ENCODE data around the gene KCND2.

KCND2 gene

DNA sequence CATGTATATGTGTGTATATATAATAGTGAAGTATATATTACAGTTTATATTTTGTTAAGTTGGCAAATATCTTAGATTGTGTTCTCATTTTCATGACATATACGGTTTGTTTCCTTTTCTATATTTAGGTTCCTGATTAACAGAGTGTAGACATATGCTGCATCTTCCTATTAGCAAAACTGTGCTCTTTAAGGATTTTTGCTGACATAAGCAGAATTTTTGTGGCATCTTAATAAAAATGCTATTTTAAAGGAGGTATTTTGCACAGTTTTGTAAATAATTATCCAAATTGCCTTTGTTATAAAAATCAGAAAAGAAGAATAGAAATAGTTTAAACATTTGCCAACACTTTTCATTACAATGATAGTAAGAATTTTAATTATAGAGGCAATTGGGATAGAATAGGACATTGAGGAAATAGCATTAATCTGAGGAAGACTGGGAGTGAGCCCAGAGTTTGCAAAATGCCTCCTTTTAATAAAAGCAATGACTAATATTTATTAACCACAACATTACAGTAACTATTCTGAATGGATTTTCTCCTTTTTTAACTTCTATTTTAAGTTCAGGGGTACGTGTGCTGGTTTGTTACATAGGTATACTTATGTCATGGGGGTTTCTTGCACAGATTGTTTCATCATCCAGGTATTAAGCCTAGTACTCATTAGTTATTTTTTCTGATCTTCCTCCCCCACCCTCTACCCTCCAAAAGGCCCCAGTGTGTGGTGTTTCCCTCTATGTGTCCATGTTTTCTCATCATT, 38.2 kb downstream of the KCND2 start:
- no peak for DNase-seq (ENCODE audit: low read depth)

- no peak for DNase-seq (ENCODE audit: low read depth)
These were observed 47.4 kb downstream of the KCND2 start for GRCh38 chr7:120320218-120320961.

- no peak for DNase-seq (ENCODE audit: low read depth)
These were observed 54.1 kb downstream of the KCND2 start for GRCh38 chr7:120327054-120327453.

- DNase-seq (ENCODE audit: low read depth): no peak
These were observed 59.5 kb downstream of the KCND2 start for GRCh38 chr7:120332433-120332832.

GRCh38 chr7:120334475-120334874, 61.5 kb downstream of the KCND2 start:
- no peak for DNase-seq (ENCODE audit: low read depth)

DNA sequence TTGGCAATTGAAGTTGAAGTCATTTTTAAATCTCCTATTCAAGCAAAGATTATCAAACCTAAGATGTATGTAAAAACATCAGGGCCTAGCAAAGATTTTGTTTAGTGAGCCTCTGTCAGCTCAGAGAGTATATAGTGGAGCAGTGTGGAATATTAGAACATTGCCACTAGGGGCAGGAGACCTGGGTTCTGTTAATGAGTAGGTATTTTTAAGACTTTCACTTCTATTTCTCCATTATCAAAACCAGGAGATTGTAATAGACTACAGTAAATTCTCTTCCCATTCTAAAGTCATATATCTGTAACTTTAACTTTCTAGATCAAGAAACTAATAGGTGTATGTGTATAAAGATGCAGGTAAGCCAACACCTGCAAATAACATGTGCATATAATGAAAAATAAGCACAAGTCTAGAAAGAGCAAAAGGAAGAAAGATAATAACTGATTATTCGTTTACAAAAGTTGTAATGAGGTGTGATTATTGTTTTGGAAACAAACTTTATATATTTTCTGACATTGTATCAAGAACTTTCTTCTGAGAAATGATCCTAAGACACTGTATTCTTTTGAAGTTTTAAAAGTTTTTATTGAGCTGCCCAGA, 64.4 kb downstream of the KCND2 start:
- no peak for DNase-seq (ENCODE audit: low read depth)

DNA sequence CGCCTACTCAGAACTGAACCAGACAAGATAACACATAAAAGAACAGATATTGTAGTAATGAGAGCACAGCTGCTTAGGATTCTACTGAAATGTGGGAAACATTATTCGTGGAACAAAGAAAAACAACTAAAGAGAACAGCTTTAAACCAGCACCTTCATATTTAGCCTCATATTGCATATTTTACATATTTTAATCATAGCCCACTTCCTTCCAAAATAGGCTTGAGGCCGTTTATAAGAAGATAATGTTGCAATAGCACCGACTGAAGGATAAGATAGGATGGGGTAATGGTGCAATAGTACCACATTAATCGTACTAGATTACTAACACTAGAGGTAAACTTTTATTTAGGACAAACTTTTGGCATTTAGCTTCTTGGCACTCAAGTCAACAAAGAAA, 71.3 kb downstream of the KCND2 start:
- DNase-seq (ENCODE audit: low read depth): no peak

DNA sequence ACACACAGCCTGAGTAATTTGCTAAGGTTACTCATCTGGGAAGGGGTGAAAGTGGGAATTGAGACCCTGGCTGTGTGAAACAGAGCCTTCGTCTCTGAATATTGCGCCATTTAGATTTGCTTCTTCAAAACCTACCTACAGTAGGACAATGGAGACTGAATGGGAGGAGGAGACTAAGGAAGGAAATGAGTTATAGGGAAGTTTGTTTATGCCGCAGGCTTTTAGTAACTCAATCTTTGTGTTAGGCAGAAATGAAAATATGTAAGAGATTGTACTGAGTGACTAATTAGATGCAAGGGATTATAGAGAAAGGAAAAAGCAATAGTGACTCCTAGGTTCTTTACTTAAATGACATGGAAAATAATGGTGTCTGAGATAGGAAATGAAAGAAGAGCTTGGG, 80.2 kb downstream of the KCND2 start:
- DNase-seq (ENCODE audit: low read depth): no peak

DNA sequence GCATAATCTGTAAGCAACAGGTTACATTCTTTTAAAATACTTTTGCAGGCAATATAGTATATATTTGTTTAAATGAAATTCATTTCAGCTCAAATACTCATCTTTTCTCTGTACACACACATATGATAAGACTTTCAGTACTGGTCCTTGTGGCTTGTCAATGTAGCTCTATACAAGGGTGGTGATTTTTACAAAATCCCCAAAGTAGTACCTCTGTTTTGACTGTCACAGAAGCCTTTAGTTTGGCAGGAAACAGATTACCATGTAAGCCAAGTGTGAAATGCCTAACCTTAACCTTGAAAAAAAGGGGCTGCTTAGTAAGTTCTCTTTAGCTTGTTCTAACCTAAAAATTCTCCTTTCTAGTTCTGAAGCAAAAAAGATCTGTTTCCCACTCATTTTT, 87.9 kb downstream of the KCND2 start:
- DNase-seq (ENCODE audit: low read depth): no peak

DNA sequence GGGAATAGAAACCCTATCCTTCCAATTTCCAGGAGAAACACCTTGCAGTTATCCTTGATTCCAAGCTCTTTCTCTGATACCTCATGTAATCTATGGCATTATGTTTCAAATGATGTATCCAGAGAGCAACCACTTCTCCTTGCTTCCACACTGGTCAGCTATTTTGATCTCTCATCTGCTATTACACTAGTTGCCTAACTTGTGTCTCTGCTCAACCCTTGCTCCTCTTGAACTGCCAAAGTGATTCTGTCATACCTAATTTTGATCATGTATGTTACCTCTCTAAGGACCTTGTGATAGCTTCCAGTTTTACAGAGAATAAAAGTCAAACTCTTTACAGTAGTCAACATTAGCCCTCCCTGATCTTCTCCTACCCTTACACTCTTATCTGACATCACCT, 90.4 kb downstream of the KCND2 start:
- no peak for DNase-seq (ENCODE audit: low read depth)

- DNase-seq (ENCODE audit: low read depth): no peak
These were observed 98.0 kb downstream of the KCND2 start for GRCh38 chr7:120370954-120371353.

- DNase-seq (ENCODE audit: low read depth): no peak
These were observed 100.2 kb downstream of the KCND2 start for GRCh38 chr7:120373174-120373573.

DNA sequence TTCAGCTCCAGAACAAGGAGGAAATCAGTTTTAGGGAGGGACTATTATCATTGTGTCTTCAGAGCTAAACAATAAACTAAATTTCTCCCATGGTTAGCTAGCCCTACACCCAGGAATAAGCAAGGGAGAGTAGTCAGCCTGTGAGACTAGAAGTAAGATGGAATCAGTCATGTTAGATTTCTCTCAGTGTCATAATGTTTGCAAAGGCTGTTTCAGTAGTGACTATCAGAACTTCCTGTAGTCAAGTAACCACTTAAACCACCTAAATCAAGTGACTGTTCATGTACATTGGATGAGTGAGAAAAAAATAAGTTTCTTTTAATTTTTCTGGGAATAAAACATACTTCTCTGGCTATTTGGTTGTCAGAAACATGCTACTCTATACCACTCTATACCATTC, 121.6 kb downstream of the KCND2 start:
- no peak for DNase-seq (ENCODE audit: low read depth)

DNA sequence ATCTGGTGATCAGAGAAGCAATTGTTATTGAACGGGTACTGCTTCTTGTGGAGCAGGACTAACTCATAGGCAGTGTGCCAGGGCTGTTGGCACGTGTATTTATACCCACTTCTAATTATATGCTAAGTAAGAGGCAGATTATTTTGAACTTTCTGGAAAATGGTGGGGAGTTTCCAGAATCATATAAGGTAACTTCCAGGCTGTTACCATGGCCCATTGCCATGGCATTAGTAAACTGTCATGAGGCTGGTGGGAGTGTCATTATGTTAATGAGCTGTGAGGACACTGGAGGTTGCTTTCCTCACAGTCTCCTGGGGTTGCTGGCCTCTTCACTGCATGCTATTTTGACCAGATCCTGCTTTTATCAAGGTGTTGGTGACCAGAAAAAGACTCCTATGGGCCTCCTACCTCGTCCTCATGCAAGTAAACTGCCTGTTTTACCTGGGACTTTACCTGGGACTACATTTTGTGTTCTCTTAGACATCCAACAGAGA, 122.6 kb downstream of the KCND2 start:
- no peak for DNase-seq (ENCODE audit: low read depth)

DNA sequence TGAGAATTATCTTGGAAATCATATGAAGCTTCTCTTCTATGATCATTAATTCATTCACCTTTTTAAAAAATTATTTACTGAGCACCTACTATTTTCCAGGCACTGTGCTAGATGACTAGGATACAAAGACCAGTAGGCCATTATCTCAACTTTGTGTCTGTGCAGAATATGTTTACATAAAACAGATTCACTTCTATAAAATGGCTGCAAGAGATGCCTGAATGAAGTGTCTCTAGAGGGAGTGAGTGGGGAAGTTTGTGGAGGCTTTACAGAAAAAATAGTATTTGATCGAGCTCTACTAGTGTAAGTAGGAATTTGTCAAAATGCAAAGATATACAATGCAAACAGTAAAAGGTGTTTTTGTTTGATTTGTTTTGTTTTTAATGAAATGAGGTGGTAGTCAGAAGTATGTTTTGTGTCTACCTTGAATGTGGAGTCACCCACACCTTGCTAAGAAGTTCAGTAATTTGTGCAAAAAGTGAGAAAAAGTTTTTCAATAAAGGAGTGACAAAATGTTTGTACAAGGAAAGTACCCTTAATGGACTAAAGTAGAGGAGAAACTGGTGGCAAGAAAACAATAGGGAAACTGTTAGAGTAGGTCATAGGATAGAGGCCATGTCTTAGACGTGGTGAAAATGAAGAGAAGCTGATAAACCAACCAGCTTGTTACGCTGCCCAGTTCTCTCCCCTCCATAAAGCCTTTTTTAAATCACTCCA, 125.5 kb downstream of the KCND2 start:
- no peak for DNase-seq (ENCODE audit: low read depth)

GRCh38 chr7:120400806-120401455, 128.0 kb downstream of the KCND2 start:
- no peak for DNase-seq (ENCODE audit: low read depth)

- no peak for DNase-seq (ENCODE audit: low read depth)
These were observed 129.2 kb downstream of the KCND2 start for GRCh38 chr7:120402079-120402767.

GRCh38 chr7:120402801-120403200, 129.8 kb downstream of the KCND2 start:
- DNase-seq (ENCODE audit: low read depth): no peak

- no peak for DNase-seq (ENCODE audit: low read depth)
These were observed 131.1 kb downstream of the KCND2 start for GRCh38 chr7:120404042-120404441.

GRCh38 chr7:120405652-120406051, 132.7 kb downstream of the KCND2 start:
- DNase-seq (ENCODE audit: low read depth): no peak

DNA sequence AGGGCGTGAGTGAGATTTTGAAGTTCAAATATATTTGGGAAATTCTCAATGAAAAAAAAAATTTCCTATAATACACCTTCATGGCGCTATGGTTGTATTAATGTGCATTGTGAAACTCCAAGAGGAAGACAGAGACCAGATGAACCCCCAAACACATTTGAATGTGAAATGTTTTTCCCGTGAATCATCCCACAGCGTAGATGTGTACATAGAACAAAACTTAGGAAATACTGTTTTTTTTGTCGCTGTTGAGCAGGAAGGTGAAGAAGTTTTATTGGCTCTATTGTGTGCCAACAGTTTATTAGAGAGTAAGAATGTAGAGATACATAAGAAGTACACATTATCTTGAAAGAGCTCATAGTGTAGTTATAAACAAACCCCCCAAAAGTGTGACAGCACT, 134.0 kb downstream of the KCND2 start:
- no peak for DNase-seq (ENCODE audit: low read depth)
